ENCODE results near the gene MTRF1.
"Not testable (repeated sequence)": the region's sequence is repeated elsewhere in the genome, so short reads cannot be mapped to it uniquely, and the experiment has no call there.

Gene MTRF1

DNA sequence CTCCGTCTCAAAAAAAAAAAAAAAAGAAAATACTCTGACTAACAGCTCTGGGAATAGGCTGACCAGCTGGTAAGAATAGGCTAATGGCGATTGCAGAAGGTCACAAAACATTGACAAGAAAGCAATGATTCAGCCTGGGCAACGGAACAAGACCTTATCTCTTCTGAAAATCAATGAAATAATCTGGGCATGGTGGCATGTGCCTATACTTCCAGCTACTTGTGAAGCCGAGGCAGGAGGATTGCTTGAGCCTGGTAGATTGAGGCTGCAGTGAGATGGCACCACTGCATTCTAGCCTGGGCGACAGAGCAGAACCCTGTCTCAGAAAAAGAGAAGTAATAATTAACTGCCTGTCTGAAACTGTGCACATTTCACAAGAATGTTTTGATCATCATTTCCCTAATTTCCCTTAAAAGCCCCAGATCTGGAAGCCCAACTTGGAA is 18.8 kb upstream of the MTRF1 start:
- DNase-seq (ENCODE audit: low read depth) = no peak

DNA sequence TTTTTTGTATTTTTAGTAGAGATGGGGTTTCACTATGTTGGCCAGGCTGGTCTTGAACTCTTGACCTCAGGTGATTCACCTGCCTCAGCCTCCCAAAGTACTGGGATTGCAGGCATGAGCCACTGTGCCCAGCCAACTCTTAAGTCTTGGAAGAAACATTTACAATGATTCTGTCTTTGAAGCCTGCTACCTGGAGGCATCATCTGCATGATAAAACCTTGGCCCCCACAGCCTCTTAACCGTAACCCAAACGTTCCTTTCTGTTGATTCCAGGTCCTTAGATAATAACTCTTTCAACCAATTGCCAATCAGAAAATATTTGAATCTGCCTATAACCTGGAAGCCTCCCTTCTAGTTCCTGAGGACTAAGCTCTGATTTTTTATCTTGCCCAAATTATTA is 15.8 kb upstream of the MTRF1 start:
- not testable (repeated sequence) for DNase-seq (ENCODE audit: low read depth)

DNA sequence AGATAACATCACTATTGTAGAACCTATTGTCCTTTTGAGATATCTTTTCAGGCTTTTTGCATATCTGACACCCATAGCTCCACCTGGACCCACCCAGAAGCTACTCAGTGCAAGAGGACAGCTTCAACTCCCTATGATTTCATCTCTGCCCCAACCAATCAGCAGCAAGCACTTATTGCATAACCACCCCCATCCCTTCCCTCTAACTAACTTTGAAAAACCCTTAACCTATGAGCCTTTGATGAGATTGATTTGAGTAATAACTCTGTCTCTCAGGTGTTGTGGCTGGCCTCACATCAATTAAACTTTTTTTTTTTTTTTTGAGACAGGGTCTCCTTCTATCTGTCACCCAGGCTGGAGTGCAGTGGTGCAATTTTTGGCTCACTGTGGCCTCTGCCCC is 13.4 kb upstream of the MTRF1 start:
- no peak for DNase-seq (ENCODE audit: low read depth)

DNA sequence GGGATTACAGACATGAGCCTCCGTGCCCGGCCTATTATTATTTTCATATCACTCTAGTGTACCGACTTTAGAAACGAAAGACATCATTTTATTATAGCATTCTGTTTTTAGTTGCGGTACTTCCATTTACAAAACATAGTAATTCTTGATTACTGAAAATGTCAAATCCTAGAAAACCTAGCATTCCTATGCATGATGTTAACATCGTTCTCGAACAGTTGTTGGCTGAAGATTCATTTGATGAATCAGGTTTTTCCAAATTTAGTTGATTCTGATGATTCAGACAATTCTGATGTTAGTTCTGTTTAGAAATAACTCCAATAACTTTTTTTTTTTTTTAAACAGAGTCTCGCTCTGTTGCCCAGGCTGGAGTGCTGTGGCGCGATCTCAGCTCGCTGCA is 11.5 kb upstream of the MTRF1 start:
- DNase-seq (ENCODE audit: low read depth) = no peak

DNA sequence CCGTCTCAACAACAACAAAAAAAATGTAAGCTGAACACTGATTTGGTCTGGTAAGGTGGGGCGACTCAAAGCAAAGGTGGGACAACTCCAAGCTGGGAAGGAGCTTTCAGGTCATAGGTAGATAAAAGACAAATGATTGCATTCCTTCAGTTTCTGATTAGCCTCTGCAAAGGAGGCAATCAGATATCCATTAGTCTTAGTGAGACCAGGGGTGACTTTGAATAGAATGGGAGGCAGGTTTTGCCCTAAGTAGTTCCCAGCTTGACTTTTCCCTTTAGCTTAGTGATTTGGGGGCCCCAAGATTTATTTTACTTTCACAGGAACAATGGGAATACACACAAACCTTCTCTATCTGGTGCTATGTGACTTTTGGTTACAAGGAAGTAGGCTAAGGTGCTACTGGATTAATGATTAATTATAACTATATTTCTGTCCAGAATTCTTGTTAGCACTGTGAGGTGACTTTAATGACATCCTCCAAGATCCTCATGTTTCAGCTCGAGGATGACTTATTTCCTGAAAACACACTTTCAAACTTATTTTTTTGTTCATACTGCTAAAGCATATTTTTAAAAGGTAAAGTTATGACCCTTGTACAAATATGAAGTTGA is 10.6 kb upstream of the MTRF1 start:
- DNase-seq (ENCODE audit: low read depth) = no peak

DNA sequence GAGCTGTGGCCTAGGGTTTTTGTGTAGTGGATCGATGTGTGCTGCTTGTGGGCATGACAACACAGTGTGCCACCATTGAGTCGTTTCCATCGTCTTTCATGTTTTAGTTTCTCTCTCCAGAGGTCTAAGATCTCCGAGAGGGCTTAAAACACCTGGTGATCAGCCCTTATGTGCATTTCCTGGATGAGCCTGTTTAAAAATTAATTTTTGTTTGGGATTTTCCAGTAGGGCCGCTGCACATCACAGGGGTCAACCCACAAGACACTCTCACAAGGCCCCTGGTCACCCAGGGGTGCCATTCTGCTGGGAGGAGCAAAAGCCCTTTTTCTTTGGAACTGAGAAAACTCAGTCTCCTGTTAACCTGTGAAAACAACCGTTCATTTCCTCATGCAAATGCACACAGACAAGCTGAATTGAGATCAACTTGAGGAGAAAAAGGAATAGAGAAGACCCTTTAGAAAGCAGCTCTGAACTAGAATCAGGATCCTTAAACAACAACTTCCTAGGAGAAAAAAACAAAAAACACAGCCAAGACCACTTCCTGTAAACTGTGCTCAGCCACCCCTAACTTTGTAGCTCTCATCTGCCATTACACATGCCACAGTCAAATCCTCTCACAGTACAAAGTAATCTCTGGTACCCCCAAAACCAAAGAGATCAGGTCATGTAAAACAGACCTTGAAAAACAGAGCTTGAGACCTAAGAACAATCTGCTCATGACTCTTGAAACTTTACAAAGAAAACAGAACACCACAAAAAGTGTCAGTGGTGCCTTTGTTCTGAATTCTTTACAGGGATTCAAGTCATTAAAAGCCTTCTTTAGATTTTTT is 8.3 kb upstream of the MTRF1 start:
- DNase-seq (ENCODE audit: low read depth) = no peak

DNA sequence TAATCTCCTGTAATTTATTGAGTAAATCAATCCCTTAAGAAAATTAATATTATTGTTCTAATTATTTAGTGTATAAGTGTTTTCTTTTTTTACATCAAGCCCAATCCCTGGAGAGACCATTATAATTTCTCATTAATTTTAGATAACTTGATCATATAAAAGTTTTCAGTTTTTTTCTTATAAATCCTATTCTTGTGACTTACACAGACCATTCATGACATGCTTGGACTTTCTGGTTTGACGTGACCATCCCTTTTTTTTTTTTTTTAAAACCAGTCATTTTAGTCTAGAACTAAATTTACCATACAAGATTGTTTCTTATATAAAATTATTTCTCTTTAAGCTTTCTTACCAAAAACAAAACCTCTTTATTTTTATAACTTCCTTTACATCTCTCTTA is 5.4 kb upstream of the MTRF1 start:
- no peak for DNase-seq (ENCODE audit: low read depth)

DNA sequence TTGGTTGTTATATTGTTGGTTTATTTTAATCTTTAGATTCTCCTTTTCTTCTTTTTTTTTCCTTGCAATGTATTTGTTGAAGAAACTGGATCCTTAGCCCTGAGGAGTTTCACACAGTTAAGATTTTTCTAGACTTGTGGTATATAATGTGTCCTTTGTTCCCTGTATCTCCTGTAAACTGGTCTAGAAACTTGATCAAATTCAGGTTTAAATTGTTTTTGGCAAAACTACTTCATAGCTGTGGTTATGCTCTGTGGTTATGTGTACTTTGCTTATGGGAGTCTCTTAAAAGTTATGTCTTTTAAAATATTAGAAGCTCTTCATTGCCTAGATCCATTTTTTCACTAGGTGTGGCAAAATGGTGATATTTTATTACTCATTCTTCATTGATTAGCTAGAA is 3.7 kb upstream of the MTRF1 start:
- no peak for DNase-seq (ENCODE audit: low read depth)

DNA sequence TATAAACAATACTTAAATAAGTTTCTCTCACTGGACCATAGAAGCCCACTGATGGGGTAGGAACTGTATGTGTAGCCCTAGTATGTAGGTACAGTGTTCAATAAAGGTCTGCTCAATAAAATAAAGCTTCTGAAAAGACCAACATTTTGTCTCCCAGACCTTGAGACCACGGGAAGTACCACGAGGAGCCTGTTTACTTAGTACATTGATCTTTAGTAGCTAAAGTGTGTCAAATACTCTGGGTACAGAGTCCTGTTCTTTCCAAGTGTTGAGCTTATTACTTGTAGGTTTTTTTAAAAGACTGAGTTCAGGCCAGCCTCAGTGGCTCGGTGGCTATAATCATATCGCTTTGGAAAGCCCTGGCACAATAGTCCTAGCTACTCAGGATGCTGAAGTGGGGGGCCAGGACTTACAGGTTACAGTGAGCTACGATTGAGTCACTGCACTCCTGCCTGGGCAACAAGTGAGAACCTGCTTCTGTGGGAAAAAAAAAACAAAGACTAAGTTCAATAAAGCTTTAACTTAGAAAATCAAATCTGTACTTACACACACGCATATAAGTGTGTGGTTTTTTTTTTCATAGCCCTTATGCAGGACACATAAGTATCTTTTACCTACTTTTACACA is 3.4 kb downstream of the MTRF1 start:
- DNase-seq (ENCODE audit: low read depth) = no peak

DNA sequence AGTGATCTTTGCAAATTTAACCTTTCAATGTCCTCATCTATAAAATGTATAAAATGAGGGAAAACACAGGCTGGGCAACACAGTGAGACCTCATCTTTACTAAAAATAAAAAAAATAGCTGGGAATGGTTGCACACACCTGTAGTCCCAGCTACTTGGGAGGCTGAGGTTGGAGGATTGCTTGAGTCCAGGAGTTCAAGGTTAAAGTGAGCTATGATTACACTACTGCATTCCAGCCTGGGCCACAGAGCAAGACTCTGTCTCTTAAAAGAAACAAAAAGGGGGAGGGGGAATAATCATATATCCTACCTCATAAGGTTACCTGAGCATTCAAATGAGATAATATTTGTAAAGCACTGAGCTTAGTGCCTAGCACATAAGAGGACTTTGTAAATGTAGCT is 5.8 kb downstream of the MTRF1 start:
- DNase-seq (ENCODE audit: low read depth) = no peak

DNA sequence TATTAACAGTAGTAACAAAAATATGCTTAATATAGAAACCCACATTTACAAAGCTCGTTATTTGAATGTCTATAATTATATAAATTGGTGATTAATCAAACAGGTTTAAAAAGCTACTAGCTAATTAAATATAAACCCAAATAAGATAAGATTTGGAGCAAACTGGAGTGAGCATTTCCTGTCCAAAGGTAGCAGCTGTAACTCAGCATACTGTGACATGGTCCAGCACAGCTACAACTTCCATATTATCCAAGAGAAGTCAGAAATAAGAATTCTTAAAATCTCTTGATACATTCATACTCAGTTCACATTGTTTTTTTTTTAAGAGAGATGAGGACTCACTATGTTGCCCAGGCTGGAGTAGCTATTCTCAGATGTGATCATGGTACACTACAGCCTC is 8.5 kb downstream of the MTRF1 start:
- DNase-seq (ENCODE audit: low read depth) = no peak

DNA sequence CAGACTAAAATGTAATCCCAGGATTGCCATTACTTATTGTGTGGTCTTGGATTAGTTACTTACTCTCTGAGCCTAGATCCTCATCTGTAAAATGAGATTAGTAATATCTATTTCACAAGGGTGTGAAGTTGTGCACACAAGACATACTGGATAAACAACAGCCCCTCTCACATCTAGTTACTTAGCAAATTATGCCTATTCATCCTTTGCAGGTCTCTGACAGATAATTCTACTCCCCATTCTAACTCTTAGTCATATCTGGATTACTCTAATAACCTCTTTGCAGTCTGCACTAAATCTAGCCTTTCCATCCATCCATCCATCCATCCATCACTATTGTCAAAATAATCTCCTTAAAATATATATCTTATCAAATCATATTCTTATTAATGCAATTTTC is 12.4 kb downstream of the MTRF1 start:
- DNase-seq (ENCODE audit: low read depth) = no peak

DNA sequence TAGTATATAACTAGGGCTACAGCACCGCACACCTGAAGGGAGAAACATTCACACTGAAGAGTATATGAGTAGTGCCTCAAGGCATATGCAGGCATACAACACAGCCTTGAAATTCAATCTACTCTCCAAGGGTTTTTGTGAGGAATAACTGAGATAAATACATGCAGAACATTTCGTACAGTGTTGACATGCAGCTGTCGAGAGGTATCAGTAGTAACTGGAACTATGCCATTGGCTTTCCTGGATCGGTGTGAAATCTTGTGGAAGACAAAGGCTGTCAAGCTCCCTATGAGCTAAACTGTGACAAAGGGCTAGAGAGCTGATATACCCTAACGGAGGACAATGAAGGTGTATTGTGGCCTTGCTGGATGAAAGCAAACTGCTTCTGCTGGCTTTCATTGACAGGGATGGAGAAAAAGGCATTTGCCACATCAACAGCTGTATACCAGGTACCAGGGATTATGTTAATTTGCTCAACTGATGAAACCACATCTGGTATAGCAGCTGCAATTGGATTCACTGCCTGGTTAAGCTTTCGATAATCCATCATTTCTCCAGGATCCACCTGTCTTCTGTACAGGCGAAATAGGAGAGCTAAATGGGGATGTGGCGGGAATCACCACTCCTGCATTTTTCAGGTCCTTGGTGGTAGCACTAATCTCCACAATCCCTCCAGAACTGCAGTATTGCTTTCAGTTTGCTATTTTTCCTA is 16.3 kb downstream of the MTRF1 start:
- no peak for DNase-seq (ENCODE audit: low read depth)

DNA sequence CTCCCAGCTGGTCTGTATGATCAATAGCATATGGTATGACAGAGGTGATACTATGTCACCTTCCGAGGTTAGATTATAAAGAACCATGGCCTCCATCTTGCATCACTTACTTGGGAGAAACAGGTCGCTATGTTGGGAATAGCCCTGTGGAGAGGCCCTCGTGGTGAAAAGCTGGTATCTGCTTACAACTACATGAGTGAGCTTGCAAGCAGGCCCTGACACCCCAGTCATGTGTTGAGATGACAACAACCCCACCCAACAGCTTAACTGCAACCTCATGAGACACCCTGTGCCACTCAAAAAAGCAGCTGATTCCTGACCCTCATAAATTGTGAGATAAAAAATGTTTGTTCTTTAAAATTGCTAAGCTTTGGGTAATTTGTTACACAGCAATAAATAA is 18.8 kb downstream of the MTRF1 start:
- no peak for DNase-seq (ENCODE audit: low read depth)

DNA sequence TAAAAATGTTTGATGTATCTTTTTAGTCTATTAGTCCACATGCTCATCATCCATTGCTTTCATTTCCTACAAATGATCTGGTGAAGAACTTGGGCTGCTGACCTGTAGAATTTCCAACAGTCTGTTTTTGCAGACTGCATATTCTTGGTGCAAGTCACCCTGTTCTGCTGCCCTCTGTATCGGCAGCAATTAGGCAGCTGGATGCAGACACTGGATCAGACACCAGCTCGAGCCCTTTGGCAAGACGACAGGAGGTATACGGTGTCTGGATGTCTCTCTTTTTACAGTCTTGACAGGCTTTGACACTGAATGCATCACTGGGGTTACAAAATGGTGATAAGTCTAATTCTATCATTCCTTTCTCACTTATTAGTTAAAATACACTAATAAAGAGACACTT is 21.8 kb downstream of the MTRF1 start:
- no peak for DNase-seq (ENCODE audit: low read depth)

DNA sequence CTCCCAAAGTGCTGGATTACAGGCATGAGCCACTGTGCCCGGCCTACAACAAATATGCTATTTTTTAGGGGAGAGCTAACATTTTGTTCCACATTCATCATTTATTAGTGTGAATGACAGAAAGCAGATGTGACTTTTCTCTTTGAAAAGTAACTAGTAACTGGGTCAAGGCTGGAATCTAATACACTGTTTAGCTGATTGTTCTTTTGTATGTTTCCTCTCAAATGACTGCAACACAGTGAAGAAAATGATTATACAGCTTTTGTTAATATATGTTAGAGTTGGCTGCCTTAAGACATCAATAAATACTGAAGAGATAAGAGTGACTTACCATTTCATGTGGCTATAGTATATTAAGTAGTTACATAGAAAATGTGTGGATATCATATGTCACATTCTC is 27.0 kb downstream of the MTRF1 start:
- DNase-seq (ENCODE audit: low read depth) = no peak

DNA sequence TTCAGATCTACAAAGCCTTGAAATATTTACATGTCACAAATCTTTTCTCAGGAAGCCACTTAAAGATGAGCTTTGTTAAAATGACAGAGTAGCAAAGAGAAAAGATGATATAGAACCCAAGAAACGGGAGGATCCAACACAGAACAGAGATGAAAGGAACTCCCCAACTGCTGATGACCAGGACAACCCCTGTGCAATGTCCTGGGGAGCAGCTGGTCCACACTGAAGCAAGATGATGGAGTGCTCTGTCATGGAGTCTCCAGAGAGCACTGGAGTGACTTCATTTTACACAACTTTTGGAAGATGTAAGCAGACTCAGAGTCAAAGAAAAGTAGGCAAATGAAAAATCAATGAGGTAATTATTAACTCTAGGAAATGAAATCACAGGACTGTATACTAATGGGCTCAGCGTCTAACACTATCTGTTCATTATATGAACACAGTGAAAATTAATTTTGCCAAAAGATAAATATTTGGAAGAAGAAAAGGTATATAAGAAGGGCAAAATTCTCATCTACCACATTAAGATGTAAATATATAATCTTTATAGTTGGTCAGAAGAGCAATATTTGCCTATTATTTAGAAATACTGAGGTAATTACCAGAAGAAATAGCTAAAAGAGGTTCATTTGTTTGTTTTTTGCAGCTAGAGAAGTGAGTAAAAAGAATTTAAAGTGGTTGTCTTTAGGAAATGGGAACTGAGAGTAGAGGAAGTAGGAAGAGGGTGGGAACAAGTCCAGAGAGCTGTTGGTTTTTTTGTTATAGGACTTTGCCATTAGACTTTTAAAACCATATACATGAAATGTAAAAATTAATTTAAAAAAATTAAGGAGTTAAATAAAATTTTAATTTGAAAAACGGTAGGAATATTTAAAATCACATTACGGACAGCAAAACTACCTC is 30.5 kb downstream of the MTRF1 start:
- DNase-seq (ENCODE audit: low read depth) = no peak

DNA sequence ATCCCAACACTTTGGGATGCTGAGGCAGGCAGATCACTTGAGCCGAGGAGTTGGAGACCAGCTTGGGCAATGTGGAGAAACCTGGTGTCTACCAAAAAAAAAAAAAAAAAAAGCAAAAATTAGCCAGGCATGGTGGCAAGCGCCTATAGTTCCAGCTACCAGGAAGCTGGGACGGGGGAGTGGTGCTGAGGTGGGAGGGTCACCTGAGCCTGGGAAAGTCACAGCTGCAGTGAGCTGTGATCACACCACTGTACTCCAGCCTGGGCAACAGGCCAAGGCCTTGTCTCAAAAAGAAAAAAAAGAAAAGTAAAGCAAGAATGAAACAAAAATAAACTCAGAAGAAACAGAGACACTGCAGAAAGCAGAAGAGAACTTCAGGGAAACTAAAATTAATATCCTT is 31.6 kb downstream of the MTRF1 start:
- no peak for DNase-seq (ENCODE audit: low read depth)

DNA sequence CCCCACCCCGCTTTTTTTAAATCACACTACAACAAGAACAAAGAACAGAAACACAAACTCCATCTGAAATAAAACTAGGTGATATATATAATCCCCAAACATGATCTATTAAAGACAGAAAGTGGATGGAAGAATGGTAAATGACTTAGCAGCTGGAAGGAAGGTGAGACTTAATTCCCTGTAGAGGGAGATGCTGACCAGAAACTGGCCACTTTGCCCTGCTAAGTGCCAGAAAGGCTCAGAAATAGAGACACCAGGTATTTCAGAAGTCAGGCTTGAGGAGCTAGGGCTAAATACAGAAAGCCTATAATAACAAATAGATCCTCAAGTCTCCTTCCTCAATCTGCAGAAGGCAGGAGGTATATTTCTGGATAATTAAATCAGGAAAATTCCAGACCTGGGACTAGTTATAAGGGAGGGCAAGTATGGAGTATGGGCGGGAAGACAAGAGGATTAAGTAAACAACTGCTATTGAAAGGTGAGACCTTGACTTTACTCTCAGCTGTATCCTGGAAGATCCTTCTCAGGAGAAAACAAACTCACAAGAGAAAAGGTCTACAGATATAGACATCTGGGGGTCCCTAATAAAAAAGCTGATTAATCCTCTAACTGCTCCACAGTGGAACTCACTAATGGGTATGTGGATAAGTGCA is 32.2 kb downstream of the MTRF1 start:
- no peak for DNase-seq (ENCODE audit: low read depth)

DNA sequence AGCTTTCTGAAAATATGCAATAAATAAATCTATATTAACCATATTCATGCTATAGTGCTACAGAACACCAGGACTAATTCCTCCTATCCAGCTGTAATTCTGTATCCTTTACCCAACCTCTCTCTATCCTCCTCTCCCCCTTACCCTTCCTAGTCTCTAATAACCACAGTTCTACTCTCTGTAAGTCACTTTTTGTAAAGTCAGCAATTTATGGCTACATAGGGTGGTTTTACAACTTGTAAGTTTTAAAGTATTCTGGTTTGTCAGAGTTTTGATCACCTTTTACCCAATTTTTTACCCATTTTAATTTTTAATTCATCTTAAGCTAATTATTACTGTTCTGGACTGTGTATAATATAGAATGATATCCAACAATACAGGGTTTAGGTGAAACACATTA is 34.0 kb downstream of the MTRF1 start:
- no peak for DNase-seq (ENCODE audit: low read depth)

All from stimulated activated CD4-positive, alpha-beta T cell treated with anti-CD3 and anti-CD28 coated beads, Interleukin-2, amount 100 ng/mL, for 4 hours (primary cell).